Measurements from ENCODE around the gene HEMK1.

The HEMK1 gene

GRCh38 chr3:50610181-50610971, 41.1 kb downstream of the HEMK1 start:
- peaks cover 9% of the 10 kb centered on the region for H3K36me3 Mint-ChIP-seq (ENCODE audit: low read depth)
- H3K27ac Mint-ChIP-seq, result peak overlapping the region; percentile 89 to 99 (median 92)
- TF ChIP-seq CTCF (IDR thresholded peaks at IDR 0.05; ENCODE audit: unreplicated experiment in 3 of 3), result no peak
- no peaks in the 10 kb centered on the region for H3K9me3 Mint-ChIP-seq
- H3K4me1 Mint-ChIP-seq, result peaks cover 42% of the 10 kb centered on the region
- H3K27me3 Mint-ChIP-seq (ENCODE audit: low read depth), result no peaks in the 10 kb centered on the region
- H3K4me3 Mint-ChIP-seq, result peak overlapping the region; percentile 89 to 95 (median 90)

- H3K4me1 Mint-ChIP-seq, result peaks cover 39% of the 10 kb centered on the region
- peak overlapping the region; percentile 89 to 99 (median 92) for H3K27ac Mint-ChIP-seq
- H3K9me3 Mint-ChIP-seq, result no peaks in the 10 kb centered on the region
- H3K36me3 Mint-ChIP-seq (ENCODE audit: low read depth), result peaks cover 2% of the 10 kb centered on the region
- H3K4me3 Mint-ChIP-seq, result peak overlapping the region; percentile 89 to 95 (median 90)
- H3K27me3 Mint-ChIP-seq (ENCODE audit: low read depth), result no peaks in the 10 kb centered on the region
- no peak for TF ChIP-seq CTCF (IDR thresholded peaks at IDR 0.05; ENCODE audit: unreplicated experiment in 3 of 3)
Measured at GRCh38 chr3:50610992-50611463, 41.7 kb downstream of the HEMK1 start.

- no peaks in the 10 kb centered on the region for H3K36me3 Mint-ChIP-seq (ENCODE audit: low read depth)
- TF ChIP-seq CTCF (IDR thresholded peaks at IDR 0.05; ENCODE audit: unreplicated experiment in 3 of 3), result peak; percentile 50 to 65 (median 62)
- peaks cover 45% of the 10 kb centered on the region for H3K4me1 Mint-ChIP-seq
- H3K27ac Mint-ChIP-seq, result peak within 1 kb of the TSS; percentile 92 to 99 (median 93)
- no peaks in the 10 kb centered on the region for H3K27me3 Mint-ChIP-seq (ENCODE audit: low read depth)
- H3K9me3 Mint-ChIP-seq, result no peaks in the 10 kb centered on the region
- H3K4me3 Mint-ChIP-seq, result peak within 1 kb of the TSS; percentile 89 to 95 (median 90)
Measured at GRCh38 chr3:50611464-50612233, 42.3 kb downstream of the HEMK1 start, which contains the start of gene CISH. TSS of gene CISH (minus strand) at chr3:50611774. CDS start at chr3:50611650, 124 bp downstream.

- no peak for TF ChIP-seq CTCF (IDR thresholded peaks at IDR 0.05; ENCODE audit: unreplicated experiment in 3 of 3)
- Mint-ChIP-seq H3K4me3 (peak overlapping the region; percentile 89 to 95 (median 90)), H3K27me3 (ENCODE audit: low read depth) (no peaks in the 10 kb centered on the region), H3K9me3 (no peaks in the 10 kb centered on the region), H3K36me3 (ENCODE audit: low read depth) (no peaks in the 10 kb centered on the region), H3K4me1 (peaks cover 45% of the 10 kb centered on the region), H3K27ac (peak overlapping the region; percentile 92 to 99 (median 93))
Measured at GRCh38 chr3:50612234-50612882, 43.0 kb downstream of the HEMK1 start.

GRCh38 chr3:50612970-50613846, 43.9 kb downstream of the HEMK1 start:
- Mint-ChIP-seq H3K27me3 (ENCODE audit: low read depth) (no peaks in the 10 kb centered on the region), H3K27ac (peak overlapping the region; percentile 92 to 99 (median 93)), H3K4me3 (peak overlapping the region; percentile 89 to 95 (median 90)), H3K9me3 (no peaks in the 10 kb centered on the region), H3K4me1 (peaks cover 45% of the 10 kb centered on the region), H3K36me3 (ENCODE audit: low read depth) (no peaks in the 10 kb centered on the region)
- no peak for TF ChIP-seq CTCF (IDR thresholded peaks at IDR 0.05; ENCODE audit: unreplicated experiment in 3 of 3)
